ENCODE data around the gene PHF2.

PHF2 gene

GRCh38 chr9:93576258-93577077, at the start of gene PHF2:
PHF2 (plus strand) TSS chr9:93576584; CDS start chr9:93576774, 190 bp downstream.
- FAIRE-seq (no peak), DNase-seq (ENCODE audit: insufficient read length, low spot score) (no peak)
- no peak for TF ChIP-seq CTCF (IDR thresholded peaks at IDR 0.05; ENCODE audit: insufficient read depth, missing control alignments)

- no peak for TF ChIP-seq CTCF (IDR thresholded peaks at IDR 0.05; ENCODE audit: insufficient read depth, missing control alignments)
- FAIRE-seq, result no peak
- DNase-seq (ENCODE audit: insufficient read length, low spot score), result no peak
These were observed 45.0 kb upstream of the PHF2 start for GRCh38 chr9:93531374-93531773.

GRCh38 chr9:93532141-93532540, 44.2 kb upstream of the PHF2 start:
- TF ChIP-seq CTCF (IDR thresholded peaks at IDR 0.05; ENCODE audit: insufficient read depth, missing control alignments), result no peak
- no peak for DNase-seq (ENCODE audit: insufficient read length, low spot score)
- FAIRE-seq, result no peak

GRCh38 chr9:93533863-93534262, 42.5 kb upstream of the PHF2 start:
- no peak for FAIRE-seq

GRCh38 chr9:93536167-93536566, 40.2 kb upstream of the PHF2 start:
- DNase-seq (ENCODE audit: insufficient read length, low spot score) (no peak), FAIRE-seq (no peak)
- no peak for TF ChIP-seq CTCF (IDR thresholded peaks at IDR 0.05; ENCODE audit: insufficient read depth, missing control alignments)

More at GRCh38 chr9:93533863-93534262, 42.5 kb upstream of the PHF2 start:
- no peak for DNase-seq (ENCODE audit: insufficient read length, low spot score)
- TF ChIP-seq CTCF (IDR thresholded peaks at IDR 0.05; ENCODE audit: insufficient read depth, missing control alignments), result no peak

- no peak for TF ChIP-seq CTCF (IDR thresholded peaks at IDR 0.05; ENCODE audit: insufficient read depth, missing control alignments)
- FAIRE-seq (no peak), DNase-seq (ENCODE audit: insufficient read length, low spot score) (no peak)
These were observed 39.5 kb upstream of the PHF2 start for GRCh38 chr9:93536874-93537273.

GRCh38 chr9:93540305-93540704, 36.1 kb upstream of the PHF2 start:
- TF ChIP-seq CTCF (IDR thresholded peaks at IDR 0.05; ENCODE audit: insufficient read depth, missing control alignments), result no peak
- DNase-seq (ENCODE audit: insufficient read length, low spot score), result no peak

More at GRCh38 chr9:93540305-93540704, 36.1 kb upstream of the PHF2 start:
- no peak for FAIRE-seq

Measured in D721Med (cell line).